Rectal smooth muscle tissue (tissue), 1 donor: ENCODE results near the gene SLC4A8.
"Not testable (repeated sequence)": the region's sequence is repeated elsewhere in the genome, so short reads cannot be mapped to it uniquely, and the experiment has no call there.

Experiments used
- H3K27ac ChIP-seq: one replicate; pipeline ENCODE4 v1.7.0; 2013; ENCODE audit warnings: low read depth, low read length, inconsistent platforms
- H3K27me3 ChIP-seq: one replicate; pipeline ENCODE4 v1.7.0; 2013; ENCODE audit warnings: low read length; ENCODE audit not compliant: control insufficient read depth, insufficient read depth
- H3K36me3 ChIP-seq: one replicate; pipeline ENCODE4 v1.7.0; 2013; ENCODE audit warnings: low read length; ENCODE audit not compliant: control insufficient read depth, insufficient read depth
- H3K4me1 ChIP-seq: one replicate; pipeline ENCODE4 v1.7.0; 2013; ENCODE audit warnings: low read length; ENCODE audit not compliant: control insufficient read depth, insufficient read depth
- H3K4me3 ChIP-seq: one replicate; pipeline ENCODE4 v1.7.0; 2013; ENCODE audit warnings: low read length
- H3K9ac ChIP-seq: one replicate; pipeline ENCODE4 v1.7.0; 2013; ENCODE audit warnings: low read length

The SLC4A8 gene

DNA sequence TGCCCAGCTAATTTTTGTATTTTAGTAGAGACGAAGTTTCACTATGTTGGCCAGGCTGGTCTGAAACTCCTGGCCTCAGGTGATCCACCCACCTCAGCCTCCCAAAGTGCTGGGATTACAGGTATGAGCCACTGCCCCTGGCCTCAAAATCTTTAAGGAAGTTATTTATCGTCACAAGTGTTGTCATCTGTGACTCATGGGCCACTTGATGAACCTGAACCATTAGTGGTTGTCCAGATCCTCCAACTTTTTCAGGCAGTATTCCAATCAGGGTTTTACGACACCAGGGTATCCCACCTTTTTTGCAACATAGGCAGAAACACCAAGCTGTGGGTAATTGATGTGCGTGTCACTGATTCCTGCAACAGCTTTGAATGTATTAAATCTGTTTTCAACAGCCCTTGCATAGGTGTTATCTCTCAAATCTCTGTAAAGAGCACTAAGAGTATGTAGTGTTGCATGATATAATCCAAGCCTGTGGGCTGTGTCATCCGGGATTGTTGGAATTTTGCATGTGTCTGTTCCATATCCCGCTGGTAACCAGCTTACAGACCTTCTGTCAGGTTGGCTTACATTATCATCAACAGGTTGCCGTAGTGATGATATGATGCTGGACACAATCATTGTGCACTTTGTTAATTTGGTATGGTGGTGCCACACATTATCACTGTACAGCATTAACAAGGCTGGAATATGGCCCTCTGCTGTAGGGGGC, 87.1 kb downstream of the SLC4A8 start:
- no peaks in the 10 kb centered on the region for H3K36me3 ChIP-seq
- H3K4me3 ChIP-seq, result no peak overlapping the region
- no peak overlapping the region for H3K27ac ChIP-seq
- no peak overlapping the region for H3K9ac ChIP-seq
- H3K27me3 ChIP-seq, result peaks cover 2% of the 10 kb centered on the region
- H3K4me1 ChIP-seq, result no peaks in the 10 kb centered on the region

DNA sequence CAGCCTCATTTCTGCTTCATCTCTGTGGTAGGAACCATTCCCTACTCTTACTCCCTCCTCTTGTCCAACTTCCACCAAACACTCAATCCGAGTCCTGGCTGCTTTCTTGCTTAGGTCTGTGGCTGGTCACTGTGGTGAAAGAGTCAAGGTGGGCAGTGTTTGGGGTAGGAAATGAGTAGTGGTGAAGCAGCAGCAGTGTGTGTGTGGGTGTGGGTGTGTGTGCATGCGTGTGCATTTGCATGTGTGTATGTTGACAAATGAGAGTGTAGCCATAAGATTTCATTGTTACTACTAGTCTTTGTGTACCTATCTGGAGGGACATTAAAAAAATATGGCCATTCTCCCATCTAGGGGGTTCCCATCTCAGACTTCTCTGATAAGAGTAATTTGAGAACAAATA, 87.8 kb downstream of the SLC4A8 start:
- no peaks in the 10 kb centered on the region for H3K4me1 ChIP-seq
- no peaks in the 10 kb centered on the region for H3K36me3 ChIP-seq
- no peak overlapping the region for H3K27ac ChIP-seq
- H3K4me3 ChIP-seq, result no peak overlapping the region
- H3K27me3 ChIP-seq, result peaks cover 2% of the 10 kb centered on the region
- no peak overlapping the region for H3K9ac ChIP-seq

DNA sequence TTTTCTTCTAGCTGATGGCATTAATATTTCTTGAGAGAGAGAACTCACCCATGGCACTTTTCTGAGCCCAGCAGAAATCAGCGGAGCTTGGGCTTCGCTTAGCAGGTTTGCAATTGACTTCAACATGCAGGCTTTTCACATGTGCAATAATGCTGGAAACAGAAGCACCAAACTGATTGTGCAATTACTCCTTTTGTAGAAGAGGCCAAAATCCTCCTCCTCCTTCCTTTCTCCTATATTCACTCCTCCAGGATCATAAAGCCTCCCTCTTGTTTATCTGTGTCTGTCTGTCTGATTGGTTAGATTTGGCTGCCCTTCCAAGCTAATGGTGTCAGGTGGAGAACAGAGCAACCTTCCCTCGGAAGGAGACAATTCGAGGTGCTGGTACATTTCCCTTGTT, 90.4 kb downstream of the SLC4A8 start:
- not testable (repeated sequence) for H3K4me3 ChIP-seq, H3K36me3 ChIP-seq, H3K4me1 ChIP-seq, H3K9ac ChIP-seq, H3K27me3 ChIP-seq, H3K27ac ChIP-seq

DNA sequence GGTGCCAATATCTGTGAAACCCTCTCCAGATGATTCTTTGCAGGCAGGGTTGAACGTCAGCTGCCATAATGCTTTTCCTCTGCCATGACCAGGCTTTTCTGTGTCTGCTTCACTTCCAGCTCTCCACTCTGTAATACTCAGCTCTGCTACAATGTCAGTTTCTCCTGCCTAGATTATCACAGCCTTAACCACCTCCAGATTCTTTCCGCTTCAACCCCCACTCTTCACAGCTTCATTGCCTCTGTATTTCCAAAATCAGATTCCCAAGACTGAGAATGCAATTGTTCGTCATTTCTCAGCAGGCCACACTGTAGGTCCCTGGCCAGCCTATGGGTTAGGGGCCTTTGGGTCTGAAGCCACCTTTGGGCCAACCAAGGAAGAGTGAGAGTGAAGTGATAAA, 92.7 kb downstream of the SLC4A8 start:
- Histone ChIP-seq H3K4me3 (no peak overlapping the region), H3K36me3 (no peaks in the 10 kb centered on the region), H3K27ac (no peak overlapping the region), H3K9ac (no peak overlapping the region), H3K4me1 (no peaks in the 10 kb centered on the region), H3K27me3 (peaks cover 2% of the 10 kb centered on the region)

DNA sequence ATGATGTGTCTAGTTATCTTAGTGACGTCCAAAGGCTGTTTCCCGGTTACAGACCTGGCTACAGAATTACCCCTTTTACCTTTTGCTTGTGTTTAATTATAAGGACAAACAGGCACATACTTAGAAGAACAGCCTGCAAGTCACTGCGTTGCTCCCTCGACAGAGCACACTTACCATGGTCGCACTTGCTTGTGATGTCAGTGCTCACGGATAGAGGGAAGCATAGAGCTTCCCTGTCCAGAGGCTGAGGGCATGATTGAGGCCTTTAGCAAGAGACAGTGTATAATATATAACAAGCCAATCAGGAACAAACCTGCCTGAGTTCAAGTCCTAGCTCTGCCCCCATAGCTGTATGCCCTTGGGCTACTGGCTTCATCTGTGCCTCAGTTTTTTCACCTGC, 93.2 kb downstream of the SLC4A8 start:
- Histone ChIP-seq H3K4me1 (no peaks in the 10 kb centered on the region), H3K27me3 (peaks cover 2% of the 10 kb centered on the region), H3K36me3 (no peaks in the 10 kb centered on the region), H3K9ac (no peak overlapping the region), H3K27ac (no peak overlapping the region), H3K4me3 (no peak overlapping the region)

DNA sequence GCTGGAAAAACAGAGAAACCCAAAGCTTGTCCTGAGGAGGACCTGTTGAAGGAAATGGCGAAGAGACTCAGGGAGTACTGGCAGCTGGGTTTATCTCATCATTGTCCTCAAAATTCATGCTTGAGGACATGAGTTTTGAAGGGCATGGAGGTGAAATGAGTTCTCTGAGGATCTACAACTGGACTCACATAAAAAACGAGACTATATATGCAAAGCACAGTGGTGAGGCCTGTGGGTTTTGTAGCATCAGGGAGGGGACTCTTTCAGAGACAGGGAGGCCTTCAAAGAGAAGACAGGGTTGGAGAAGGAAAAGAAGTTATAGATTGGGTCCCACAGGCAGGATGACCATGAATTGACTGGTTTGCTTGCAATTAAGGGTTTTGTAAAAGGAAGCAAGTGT, 95.1 kb downstream of the SLC4A8 start:
- H3K4me1 ChIP-seq, result no peaks in the 10 kb centered on the region
- no peak overlapping the region for H3K27ac ChIP-seq
- H3K9ac ChIP-seq, result no peak overlapping the region
- H3K4me3 ChIP-seq, result no peak overlapping the region
- no peaks in the 10 kb centered on the region for H3K36me3 ChIP-seq
- peaks cover 2% of the 10 kb centered on the region for H3K27me3 ChIP-seq

DNA sequence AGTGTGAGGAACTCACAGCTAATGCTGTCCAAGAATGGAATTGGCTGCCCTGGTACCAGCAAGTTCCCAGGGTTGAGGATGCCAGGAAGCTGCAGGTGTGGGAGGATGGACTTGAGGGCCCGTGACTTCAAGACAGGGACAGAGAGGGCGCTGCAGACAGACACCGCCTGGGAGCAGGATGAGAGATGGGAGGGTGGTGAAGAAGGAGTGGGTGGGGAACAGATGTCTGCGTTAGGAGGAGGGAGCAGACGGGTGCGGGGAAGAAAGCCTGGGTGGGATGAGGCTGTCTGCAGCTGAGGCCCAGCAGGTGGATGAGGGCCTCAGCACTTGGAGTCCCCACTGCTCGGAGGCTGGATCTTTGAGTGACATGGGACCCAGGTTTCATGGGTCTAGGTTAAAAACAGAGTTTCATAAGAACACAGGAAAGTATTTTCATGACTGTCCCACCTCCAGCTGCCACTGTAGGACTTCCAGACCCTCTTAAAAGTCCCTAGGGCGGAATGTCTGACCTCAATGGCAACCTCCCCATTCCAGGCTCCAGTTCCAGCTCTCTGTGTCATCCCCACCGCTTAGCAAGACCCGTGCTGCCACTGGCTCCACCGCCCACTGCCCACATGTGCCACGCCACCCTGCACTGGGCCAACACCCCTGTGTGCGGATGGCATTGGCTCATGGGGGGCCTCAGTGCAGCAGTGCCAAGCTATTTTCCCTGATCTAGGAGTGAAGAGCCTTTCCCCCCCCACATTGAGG, 96.1 kb downstream of the SLC4A8 start:
- H3K4me3 ChIP-seq, result no peak overlapping the region
- H3K4me1 ChIP-seq, result no peaks in the 10 kb centered on the region
- no peak overlapping the region for H3K27ac ChIP-seq
- peaks cover 2% of the 10 kb centered on the region for H3K27me3 ChIP-seq
- H3K9ac ChIP-seq, result no peak overlapping the region
- no peaks in the 10 kb centered on the region for H3K36me3 ChIP-seq

DNA sequence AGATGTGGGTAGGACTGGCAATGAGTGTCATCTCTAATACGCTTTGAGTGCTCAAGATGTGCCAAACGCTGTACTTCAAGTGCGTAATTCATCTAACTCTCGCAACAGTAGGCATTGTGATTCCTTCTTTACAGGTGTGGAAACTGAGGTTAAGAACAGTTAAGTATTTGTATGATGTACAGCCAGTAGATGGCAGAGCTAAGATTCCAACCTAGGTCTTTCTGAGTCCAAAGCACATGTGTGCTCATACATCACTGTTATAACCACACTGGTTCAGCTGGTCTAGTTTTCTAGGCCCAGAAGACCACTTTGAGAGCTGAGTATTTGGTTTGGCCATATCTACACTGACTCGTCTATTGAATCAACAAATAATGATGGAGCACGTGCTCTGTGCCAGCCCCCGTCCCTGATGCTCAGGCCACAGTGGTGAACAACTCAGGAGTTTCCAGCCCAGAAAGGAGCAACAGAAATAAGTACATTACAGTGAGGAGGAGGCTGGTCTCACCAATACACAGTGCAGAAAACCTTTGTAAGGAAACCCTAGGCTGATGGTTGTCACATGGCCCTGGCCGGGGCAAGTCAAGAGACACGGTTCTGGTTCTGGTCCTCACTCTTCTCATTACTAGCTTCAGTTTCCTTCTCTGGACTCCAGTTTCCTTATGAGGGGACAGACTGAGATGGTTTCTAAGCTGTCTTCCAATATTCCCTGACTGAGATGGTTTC, 97.1 kb downstream of the SLC4A8 start:
- Histone ChIP-seq H3K27ac (no peak overlapping the region), H3K4me3 (no peak overlapping the region), H3K4me1 (no peaks in the 10 kb centered on the region), H3K36me3 (no peaks in the 10 kb centered on the region), H3K27me3 (no peaks in the 10 kb centered on the region), H3K9ac (no peak overlapping the region)

DNA sequence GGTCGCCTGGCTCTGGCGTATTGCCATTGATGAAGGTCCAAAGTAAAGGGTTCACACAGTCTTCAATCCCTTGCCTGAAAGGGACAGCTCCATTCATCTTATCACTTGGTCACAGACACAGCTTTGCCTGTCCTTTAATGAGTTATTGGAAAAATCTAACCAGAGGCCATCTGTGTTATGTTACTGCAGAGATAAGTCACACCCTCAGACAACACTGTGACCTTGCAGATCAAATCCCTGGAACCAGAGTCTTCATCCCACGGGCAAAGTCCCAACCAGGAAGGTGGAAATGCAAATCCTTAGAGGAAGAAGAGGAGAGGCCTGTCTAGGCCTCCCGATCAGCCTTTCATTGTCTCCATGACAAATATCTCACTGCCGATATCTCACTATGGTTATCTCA, 98.1 kb downstream of the SLC4A8 start:
- Histone ChIP-seq H3K4me3 (no peak overlapping the region), H3K9ac (no peak overlapping the region), H3K4me1 (no peaks in the 10 kb centered on the region), H3K27me3 (no peaks in the 10 kb centered on the region), H3K36me3 (no peaks in the 10 kb centered on the region), H3K27ac (no peak overlapping the region)

DNA sequence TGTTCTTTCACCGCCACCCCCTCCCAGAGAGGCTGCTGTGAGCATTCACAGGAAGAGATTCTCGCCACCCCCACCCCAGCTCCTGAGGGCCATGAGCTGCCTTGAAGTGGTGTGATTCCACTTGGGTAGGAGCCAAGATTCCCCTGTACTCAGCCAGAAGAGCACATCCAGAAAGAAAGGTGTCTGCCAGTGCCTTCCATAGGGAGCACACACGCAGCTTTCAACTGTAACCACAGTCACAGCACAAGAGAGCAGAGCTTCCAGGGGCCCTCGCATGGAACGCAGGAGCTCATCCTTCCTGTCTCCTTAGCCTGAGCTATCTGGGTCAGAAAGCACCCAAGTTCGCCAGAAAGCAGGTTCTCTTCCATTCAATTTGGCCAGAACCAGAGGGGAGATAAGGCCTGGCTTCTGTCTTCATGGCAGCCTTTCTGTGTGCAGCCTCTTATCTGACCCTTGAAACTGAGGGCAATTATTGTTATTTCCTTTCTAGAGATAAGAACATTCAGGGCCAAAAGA, 99.8 kb downstream of the SLC4A8 start:
- H3K9ac ChIP-seq, result no peak overlapping the region
- H3K4me3 ChIP-seq, result no peak overlapping the region
- H3K4me1 ChIP-seq, result no peaks in the 10 kb centered on the region
- H3K27me3 ChIP-seq, result peaks cover 2% of the 10 kb centered on the region
- H3K27ac ChIP-seq, result no peak overlapping the region
- H3K36me3 ChIP-seq, result no peaks in the 10 kb centered on the region

DNA sequence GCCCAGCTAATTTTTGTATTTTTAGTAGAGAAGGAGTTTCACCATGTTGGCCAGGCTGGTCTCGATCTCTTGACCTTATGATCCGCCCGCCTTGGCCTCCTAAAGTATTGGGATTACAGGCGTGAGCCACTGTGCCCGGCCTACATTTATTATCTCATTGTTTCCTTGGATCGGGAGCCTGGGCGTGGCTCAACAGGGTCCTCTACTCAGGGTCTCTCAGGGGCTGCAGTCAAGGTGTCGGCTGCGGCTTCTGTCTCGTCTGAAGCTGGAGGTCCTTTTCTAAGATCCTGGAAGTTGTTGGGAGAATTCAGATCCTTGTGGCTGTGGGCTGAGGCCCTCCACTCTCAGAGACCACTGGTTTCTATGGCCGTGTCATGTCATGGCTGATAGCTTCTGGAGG, 100.9 kb downstream of the SLC4A8 start:
- no peak overlapping the region for H3K4me3 ChIP-seq
- H3K27ac ChIP-seq, result no peak overlapping the region
- H3K4me1 ChIP-seq, result no peaks in the 10 kb centered on the region
- H3K36me3 ChIP-seq, result no peaks in the 10 kb centered on the region
- peaks cover 2% of the 10 kb centered on the region for H3K27me3 ChIP-seq
- no peak overlapping the region for H3K9ac ChIP-seq

DNA sequence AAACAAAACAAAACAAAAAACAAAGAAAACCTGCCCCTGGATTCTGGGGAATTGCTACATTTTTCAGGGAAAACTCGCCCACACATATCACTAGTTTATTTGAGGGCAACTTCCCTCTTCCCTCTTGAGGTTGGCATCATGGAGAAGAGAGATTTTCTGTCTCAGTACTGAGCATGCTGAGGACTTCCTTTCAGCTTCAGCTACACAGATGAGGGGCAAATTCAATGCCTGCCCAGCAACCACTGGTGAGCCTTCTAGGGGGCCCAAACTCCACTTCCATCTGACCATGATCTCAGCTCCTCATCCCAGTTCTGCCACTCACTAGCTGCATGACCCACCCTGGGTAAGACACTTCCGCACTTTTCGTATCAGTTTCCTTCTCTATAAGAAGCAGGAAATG, 103.3 kb downstream of the SLC4A8 start:
- Histone ChIP-seq H3K27ac (no peak overlapping the region), H3K9ac (no peak overlapping the region), H3K4me3 (no peak overlapping the region), H3K36me3 (no peaks in the 10 kb centered on the region), H3K27me3 (peaks cover 7% of the 10 kb centered on the region), H3K4me1 (no peaks in the 10 kb centered on the region)
